ENCODE results near the gene ETS2.

Gene ETS2

DNA sequence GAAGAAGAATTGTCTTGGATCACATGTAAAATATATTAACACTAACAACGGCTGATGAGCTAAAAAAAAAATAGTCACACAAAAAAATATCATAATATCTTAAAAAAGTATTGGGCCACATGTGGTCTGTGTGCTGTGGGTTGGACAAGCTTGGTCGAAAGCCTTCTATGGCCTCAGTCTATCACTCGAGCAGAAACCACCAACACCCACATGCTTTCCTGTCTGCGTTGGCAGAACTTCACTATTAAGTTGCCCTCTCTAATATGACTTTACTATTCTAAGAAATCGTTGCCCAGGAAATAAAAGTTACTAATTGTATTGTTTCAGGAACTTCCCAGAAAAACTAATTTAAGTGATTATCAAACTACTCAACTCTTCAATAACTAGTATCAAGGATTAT lies 28.2 kb upstream of the ETS2 start:
- no peak for DNase-seq (ENCODE audit: low read depth)

- no peak for DNase-seq (ENCODE audit: low read depth)
Observed at GRCh38 chr21:38780879-38781278, 24.9 kb upstream of the ETS2 start.

DNA sequence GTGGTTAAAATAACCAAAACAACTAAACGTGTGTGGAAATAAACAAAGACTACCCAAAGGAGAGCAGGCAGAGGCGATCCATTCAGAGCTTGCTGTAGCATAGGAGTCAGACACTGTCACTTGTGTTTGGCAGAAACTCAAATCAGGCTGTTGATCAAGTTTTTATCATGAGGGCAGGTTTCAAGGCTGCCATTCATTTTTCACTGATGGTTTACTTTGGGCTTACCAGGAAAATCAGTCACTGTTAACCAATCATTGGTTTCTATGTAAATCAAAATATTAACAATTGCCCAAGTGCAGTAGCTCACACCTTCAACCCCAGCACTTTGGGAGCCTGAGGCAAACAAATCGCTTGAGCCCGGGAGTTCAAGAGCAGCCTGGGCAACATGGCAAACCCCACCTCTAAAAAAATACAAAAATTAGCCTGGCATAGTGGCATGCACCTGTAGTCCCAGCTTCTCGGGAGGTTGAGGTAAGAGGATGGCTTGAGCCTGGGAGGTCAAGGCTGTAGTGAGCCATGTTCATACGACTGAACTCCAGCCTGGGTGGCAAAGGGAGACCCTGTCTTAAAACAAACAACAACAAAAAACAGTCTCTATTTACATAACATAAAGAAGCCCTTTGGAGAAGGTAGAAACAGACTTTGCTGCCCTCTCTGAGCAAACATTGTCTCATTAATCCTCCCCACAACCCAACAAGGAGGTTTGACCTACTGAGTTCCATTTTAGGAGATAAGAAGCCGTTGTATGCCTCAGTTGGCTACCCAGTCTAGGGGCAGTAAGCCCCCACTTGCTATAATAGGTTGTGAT lies 21.1 kb upstream of the ETS2 start:
- no peak for DNase-seq (ENCODE audit: low read depth)

- no peak for DNase-seq (ENCODE audit: low read depth)
Observed at GRCh38 chr21:38785483-38785882, 20.2 kb upstream of the ETS2 start.

DNA sequence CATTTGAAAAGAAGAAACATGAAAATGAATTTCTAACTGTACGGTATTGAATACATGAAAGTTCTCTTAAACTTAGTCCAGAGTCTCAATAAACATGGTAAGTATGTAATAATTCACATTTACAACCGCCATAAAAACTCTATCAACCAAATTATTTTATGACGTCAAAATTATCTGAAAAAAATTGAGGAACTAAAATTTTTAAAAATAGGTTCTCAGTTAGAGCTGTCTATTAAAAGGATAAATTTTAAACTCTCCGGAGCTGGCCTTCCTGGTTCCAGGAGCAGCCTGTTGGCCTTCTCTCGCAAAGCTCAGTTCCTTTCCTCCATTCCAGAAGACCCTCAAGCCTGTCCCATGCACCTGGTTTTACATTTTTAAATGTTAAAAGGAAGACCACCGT lies 18.7 kb upstream of the ETS2 start:
- DNase-seq (ENCODE audit: low read depth): no peak

GRCh38 chr21:38787461-38788274 lies 18.1 kb upstream of the ETS2 start:
- no peak for DNase-seq (ENCODE audit: low read depth)

DNA sequence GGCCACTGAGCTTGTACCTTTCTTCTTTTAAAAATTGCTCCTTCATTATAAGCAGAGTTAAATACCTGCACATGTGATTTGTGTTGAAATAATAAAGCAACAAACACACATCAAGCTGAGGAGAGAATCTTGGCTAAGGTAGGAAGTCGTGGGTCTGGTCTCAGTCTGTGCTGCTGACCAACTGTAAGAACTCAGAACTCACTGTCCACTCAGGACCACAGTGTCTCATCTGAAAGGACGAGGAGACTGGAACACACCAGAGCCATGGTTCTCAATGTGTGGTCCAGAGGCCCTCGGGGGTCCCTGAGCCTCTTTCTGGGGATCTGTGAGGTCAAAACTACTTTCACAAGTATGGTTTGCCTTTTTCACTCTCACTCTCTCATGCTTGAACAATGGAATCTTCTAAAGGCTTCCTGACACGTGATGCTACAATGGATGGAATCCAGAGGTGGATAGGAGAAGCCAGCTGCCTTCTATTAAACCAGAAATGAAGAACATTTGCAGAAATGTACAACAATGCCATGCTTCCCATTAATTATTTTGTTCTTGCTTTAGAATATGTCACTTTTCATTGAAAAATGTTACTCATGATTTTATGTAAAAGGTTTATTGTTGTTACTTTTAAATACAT lies 17.3 kb upstream of the ETS2 start:
- no peak for DNase-seq (ENCODE audit: low read depth)

DNA sequence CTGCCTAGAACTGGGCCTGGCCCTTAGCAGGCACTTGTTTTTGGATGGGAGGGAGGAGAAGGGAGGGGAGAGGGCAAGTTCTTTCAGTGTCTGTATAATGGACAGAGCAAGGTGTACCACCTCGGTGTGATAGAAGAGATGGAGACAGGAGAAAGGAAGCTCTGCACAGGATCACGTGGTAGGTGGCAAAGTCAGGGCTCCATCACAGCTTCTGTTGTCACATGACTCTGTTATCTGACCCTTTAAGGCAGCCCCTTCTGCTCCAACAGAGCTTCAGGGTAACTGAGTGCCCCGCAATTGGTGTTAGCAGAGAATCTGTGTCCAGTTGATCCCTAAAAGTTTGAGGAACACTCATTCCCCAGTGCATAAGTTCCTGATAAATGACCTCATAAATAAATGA lies 16.5 kb upstream of the ETS2 start:
- DNase-seq (ENCODE audit: low read depth): no peak

DNA sequence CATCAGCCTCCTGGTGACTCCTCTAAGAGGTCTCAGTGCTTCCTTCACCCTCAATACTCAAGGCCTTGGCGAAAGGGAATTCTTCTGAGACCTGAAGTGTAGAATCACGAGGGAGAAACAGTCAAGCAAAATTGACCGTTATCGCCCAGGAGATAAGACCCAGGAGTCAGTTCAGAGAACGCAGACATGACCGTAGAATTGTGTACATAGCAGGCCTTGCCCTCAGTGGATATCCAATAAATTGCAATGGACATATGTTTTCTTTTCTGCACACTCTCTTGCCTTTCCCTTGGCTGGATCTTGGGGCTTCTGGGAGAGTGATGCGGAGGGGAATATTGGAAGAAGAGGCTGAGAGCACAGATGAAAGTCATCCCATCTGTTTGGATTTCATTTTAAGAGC lies 15.7 kb upstream of the ETS2 start:
- no peak for DNase-seq (ENCODE audit: low read depth)

- no peak for DNase-seq (ENCODE audit: low read depth)
Observed at GRCh38 chr21:38790961-38791360, 14.8 kb upstream of the ETS2 start.

DNA sequence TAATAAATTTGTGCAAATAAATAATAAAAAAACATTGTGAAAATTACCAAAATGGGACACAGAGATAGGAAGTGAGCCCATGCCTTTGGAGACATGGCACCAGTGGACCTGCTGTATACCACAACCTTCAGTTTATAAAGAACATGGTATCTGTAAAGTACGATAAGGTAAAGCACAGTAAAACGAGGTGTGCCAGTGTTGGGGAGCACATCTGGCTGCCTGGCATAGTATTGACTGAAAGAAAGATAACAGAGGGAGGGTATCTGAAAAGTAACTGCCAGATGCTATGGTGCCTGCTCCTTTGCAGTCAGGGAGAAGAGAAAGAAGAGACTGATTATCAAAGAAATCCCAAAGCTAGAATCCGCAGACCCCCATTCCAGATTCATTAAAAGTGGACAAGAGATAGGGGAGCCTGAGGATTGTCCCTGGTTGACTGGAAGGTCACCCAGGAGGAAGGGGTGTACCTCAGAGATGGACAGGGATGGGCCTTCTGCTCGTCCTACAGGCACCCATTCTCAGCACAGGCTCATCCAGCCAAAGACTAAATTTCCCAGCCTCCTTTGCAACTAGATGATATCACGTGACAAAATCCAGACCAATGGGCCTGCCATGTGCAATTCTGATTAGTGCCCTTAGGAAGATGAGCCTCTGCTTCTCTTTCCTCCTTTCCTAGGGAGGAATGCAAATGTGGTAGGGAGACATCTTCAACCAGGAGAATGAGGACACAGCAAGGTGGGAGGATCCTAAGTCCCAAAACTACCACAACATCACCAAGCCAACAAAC lies 12.9 kb upstream of the ETS2 start:
- DNase-seq (ENCODE audit: low read depth): no peak

GRCh38 chr21:38793926-38794713 lies 11.6 kb upstream of the ETS2 start:
- DNase-seq (ENCODE audit: low read depth): no peak

DNA sequence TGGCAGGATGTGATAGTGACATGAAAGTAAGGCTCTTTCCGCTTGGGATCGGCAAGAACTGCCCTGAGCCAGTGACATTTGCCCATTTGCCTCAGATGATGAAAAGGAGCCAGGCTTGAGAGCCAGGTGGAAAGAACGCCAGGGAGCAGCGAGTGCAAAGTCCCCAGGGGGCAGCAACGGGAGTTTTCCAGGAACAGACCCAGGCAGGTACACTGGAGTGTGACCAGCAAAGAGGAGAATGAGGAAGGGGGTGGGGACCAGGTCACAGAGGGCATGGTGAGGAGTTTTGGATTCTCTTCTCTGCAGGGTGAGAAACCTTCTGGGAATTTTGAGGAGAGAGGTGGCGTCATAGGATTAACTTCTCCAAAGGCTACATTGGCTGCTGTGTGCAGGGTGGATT lies 10.8 kb upstream of the ETS2 start:
- DNase-seq (ENCODE audit: low read depth): no peak

GRCh38 chr21:38795475-38795874 lies 10.3 kb upstream of the ETS2 start:
- DNase-seq (ENCODE audit: low read depth): no peak

- no peak for DNase-seq (ENCODE audit: low read depth)
Observed at GRCh38 chr21:38796424-38796823, 9.3 kb upstream of the ETS2 start.

- no peak for DNase-seq (ENCODE audit: low read depth)
Observed at GRCh38 chr21:38797470-38797869, 8.3 kb upstream of the ETS2 start.

GRCh38 chr21:38798081-38798480 lies 7.6 kb upstream of the ETS2 start:
- no peak for DNase-seq (ENCODE audit: low read depth)

DNA sequence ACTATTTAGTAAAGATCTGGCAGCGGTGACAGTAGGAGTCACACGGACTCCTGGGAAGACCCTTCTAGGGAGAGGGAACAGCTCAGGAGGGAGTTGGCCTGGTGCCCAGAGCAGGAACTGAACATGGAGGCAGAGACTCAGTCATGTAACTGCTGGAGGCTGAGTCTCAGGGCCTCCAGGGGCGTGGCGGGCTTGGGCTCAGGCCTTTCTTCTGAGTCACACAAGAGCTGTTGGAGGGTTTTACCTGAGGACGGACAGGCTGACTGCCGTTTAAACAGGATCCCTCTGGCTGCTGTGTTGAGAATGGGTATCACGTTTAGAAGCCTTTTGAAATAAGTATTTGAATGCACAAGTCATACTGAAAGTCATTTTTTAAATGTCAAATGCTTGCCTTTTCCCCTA lies 7.2 kb upstream of the ETS2 start:
- DNase-seq (ENCODE audit: low read depth): no peak

GRCh38 chr21:38800046-38800758 lies 5.5 kb upstream of the ETS2 start:
- no peak for DNase-seq (ENCODE audit: low read depth)

DNA sequence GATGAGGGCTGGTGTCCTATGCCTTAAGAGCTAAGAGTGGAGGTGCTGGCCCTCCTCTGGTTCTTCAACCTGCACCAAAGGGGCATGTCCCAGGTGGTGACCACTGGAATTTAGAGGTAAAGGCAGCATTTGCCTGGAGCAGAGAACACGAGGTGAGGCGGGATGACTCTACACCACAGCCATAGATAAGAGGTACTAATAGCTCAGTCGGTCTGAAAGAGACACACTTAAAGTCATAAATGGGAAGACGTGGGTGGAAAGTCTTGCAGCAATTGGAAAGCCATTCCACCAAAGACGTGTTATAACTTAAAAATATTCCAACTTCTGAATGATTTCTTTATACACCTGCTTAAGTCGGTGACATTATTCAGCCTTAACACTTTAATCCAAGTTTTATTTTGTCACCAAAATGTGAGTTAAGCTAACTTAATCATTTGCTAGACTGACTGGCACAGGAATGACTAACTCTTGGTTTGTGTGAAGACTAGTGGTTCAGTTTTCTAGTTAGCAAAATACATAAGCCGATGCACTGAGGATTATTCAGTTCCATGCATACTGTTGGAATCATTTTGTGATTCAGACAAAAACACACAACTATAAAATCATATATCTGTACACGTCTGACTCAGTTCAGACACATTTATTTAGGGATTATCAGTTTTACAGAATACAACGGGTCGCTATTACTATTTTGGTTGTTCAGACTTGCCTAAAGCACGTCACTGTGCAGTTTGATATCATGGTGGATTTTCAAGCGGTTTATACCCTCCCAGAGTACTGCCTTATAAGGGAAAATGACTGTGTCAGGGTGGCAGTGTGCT lies 4.6 kb upstream of the ETS2 start:
- DNase-seq (ENCODE audit: low read depth): no peak

All from activated T-cell treated with anti-CD3 and anti-CD28 coated beads for 48 hours (primary cell).